Lower leg skin (tissue), 3 donors: ENCODE data around the gene KLK2.

Experiments used
- POLR2A ChIP-seq, 2 donors: fragments of 450-650 bp; IDR thresholded peaks; one replicate each; pipeline ENCODE4 v1.6.1; 2016 to 2017; ENCODE audit warnings: antibody characterized with exemption in 2 of 2, mild to moderate bottlenecking in 1 of 2, moderate library complexity in 1 of 2
- TF ChIP-seq, protein P1 (sequence below), 3 donors: fragments of 450-650 bp; IDR thresholded peaks; one replicate each; pipeline ENCODE4 v1.5.1; 2016; ENCODE audit warnings: antibody characterized with exemption in 3 of 3, mild to moderate bottlenecking in 3 of 3, moderate library complexity in 2 of 3

DNA sequence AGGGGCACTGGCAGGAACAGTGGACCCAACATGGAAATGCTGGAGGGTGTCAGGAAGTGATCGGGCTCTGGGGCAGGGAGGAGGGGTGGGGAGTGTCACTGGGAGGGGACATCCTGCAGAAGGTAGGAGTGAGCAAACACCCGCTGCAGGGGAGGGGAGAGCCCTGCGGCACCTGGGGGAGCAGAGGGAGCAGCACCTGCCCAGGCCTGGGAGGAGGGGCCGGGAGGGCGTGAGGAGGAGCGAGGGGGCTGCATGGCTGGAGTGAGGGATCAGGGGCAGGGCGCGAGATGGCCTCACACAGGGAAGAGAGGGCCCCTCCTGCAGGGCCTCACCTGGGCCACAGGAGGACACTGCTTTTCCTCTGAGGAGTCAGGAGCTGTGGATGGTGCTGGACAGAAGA lies 4.1 kb downstream of the KLK2 start:
- no peak for TF ChIP-seq POLR2A (IDR thresholded peaks at IDR 0.05)
- TF ChIP-seq, protein P1, sequence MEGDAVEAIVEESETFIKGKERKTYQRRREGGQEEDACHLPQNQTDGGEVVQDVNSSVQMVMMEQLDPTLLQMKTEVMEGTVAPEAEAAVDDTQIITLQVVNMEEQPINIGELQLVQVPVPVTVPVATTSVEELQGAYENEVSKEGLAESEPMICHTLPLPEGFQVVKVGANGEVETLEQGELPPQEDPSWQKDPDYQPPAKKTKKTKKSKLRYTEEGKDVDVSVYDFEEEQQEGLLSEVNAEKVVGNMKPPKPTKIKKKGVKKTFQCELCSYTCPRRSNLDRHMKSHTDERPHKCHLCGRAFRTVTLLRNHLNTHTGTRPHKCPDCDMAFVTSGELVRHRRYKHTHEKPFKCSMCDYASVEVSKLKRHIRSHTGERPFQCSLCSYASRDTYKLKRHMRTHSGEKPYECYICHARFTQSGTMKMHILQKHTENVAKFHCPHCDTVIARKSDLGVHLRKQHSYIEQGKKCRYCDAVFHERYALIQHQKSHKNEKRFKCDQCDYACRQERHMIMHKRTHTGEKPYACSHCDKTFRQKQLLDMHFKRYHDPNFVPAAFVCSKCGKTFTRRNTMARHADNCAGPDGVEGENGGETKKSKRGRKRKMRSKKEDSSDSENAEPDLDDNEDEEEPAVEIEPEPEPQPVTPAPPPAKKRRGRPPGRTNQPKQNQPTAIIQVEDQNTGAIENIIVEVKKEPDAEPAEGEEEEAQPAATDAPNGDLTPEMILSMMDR (IDR thresholded peaks at IDR 0.05): no peak
